IMR-90 (cell line): Measurements from ENCODE around the gene FAM174C.

Experiments used
- CTCF ChIP-seq: conservative IDR thresholded peaks from 2 replicates; pipeline ENCODE4 v1.5.1; 2012; ENCODE audit warnings: mild to moderate bottlenecking, low read depth, low read length, improper control_type of control experiment
- ELK1 ChIP-seq: fragments of 150-350 bp; IDR thresholded peaks from 2 replicates; pipeline ENCODE4 v1.6.1; 2016; ENCODE audit warnings: low read depth, mild to moderate bottlenecking, low read length, moderate library complexity, borderline replicate concordance
- MAZ ChIP-seq: IDR thresholded peaks from 2 replicates; pipeline ENCODE4 v1.6.1; 2012; ENCODE audit warnings: low read depth, mild to moderate bottlenecking, low read length, improper control_type of control experiment, moderate library complexity, borderline replicate concordance
- POLR2A ChIP-seq: IDR thresholded peaks from 2 replicates; pipeline ENCODE4 v1.6.1; 2012; ENCODE audit warnings: mild to moderate bottlenecking, low read depth, low read length
- RAD21 ChIP-seq: IDR thresholded peaks from 2 replicates; pipeline ENCODE4 v1.6.1; 2012; ENCODE audit warnings: low read length, improper control_type of control experiment
- RFX5 ChIP-seq: IDR thresholded peaks from 2 replicates; pipeline ENCODE4 v1.8.0; 2012; ENCODE audit warnings: low read depth, mild to moderate bottlenecking, low read length, moderate library complexity

GRCh38 chr19:1252221-1252820 lies 23.0 kb upstream of the FAM174C start:
- TF ChIP-seq CTCF (no peak), POLR2A (peak; percentile 23; the same call in 1 of the 2 replicates), ELK1 (no peak), RAD21 (no peak), RFX5 (no peak), MAZ (no peak)
